Naive thymus-derived CD4-positive, alpha-beta T cell (primary cell): Measurements from ENCODE around the gene COA7. TPM values are rescaled to one million over a fixed set of nuclear protein-coding genes. Genes with fewer than 3 reads are reported as not detected.

Source experiments
- ATAC-seq: fragments of 150-1000 bp; cut with Tn5 transposase; 2 replicates; pipeline ENCODE4 v1.10.0; 2021; ENCODE audit warnings: mild to moderate bottlenecking, moderate library complexity
- CTCF ChIA-PET: fragments of 350-600 bp; sonication (Branson Sonifier 250); formaldehyde crosslinking; loops from one replicate; lab custom pipeline; 2021; ENCODE audit warnings: antibody characterized with exemption; lab: Charles Lee
- POLR2A ChIA-PET: fragments of 350-600 bp; sonication (Branson Sonifier 250); formaldehyde crosslinking; loops from one replicate; lab custom pipeline; 2021; ENCODE audit warnings: antibody characterized with exemption, inconsistent platforms; lab: Charles Lee
- DNase-seq, 9 donors: peaks; one replicate each; pipeline versions ENCODE4 v3.0.0 to v3.0.0-alpha.2; 2020 to 2022; ENCODE audit warnings: mixed read lengths in 1 of 9
- H3K27ac ChIP-seq: one replicate; pipeline ENCODE4 v1.7.0; 2013; ENCODE audit warnings: mild to moderate bottlenecking, low read depth, low read length, moderate library complexity
- H3K27me3 ChIP-seq, 2 donors: one replicate each; pipeline ENCODE4 v1.7.0; 2013; ENCODE audit warnings: low read length in 2 of 2, mild to moderate bottlenecking in 2 of 2, moderate library complexity in 2 of 2; ENCODE audit not compliant: control insufficient read depth in 2 of 2, insufficient read depth in 2 of 2
- H3K36me3 ChIP-seq, 3 experiments: 1 replicate in 2 of 3; 2 replicates in 1 of 3; pipeline ENCODE4 v1.7.0; 2013; ENCODE audit warnings: low read length in 3 of 3, mild to moderate bottlenecking in 3 of 3, moderate library complexity in 1 of 3; ENCODE audit not compliant: insufficient read depth in 3 of 3, control insufficient read depth in 2 of 3
- H3K4me1 ChIP-seq, 2 donors: one replicate each; pipeline ENCODE4 v1.7.0; 2013; ENCODE audit warnings: low read length in 2 of 2, mild to moderate bottlenecking in 2 of 2, moderate library complexity in 1 of 2; ENCODE audit not compliant: control insufficient read depth in 2 of 2, insufficient read depth in 2 of 2
- H3K4me3 ChIP-seq: 2 replicates; pipeline ENCODE4 v1.7.0; 2013; ENCODE audit warnings: mild to moderate bottlenecking, low read length
- H3K9me3 ChIP-seq, 3 experiments: 1 replicate in 2 of 3; 2 replicates in 1 of 3; pipeline ENCODE4 v1.7.0; 2013; ENCODE audit warnings: low read length in 3 of 3; ENCODE audit not compliant: control insufficient read depth in 2 of 3
- H3K27ac Mint-ChIP-seq, 9 donors: one replicate each; pipeline ENCODE4 v1.8.0; 2020 to 2022; ENCODE audit warnings: mixed read lengths in 9 of 9, mild to moderate bottlenecking in 8 of 9, moderate library complexity in 5 of 9, inconsistent platforms in 2 of 9
- H3K27me3 Mint-ChIP-seq, 5 donors: one replicate each; pipeline ENCODE4 v1.8.0; 2021 to 2022; ENCODE audit warnings: mixed read lengths in 5 of 5, mild to moderate bottlenecking in 1 of 5
- H3K36me3 Mint-ChIP-seq, 5 donors: one replicate each; pipeline ENCODE4 v1.8.0; 2020 to 2022; ENCODE audit warnings: mixed read lengths in 5 of 5, mild to moderate bottlenecking in 3 of 5, inconsistent platforms in 1 of 5
- H3K4me1 Mint-ChIP-seq, 7 donors: one replicate each; pipeline ENCODE4 v1.8.0; 2020 to 2022; ENCODE audit warnings: mixed read lengths in 7 of 7, mild to moderate bottlenecking in 3 of 7, inconsistent platforms in 1 of 7
- H3K4me3 Mint-ChIP-seq, 10 donors: one replicate each; pipeline ENCODE4 v1.8.0; 2020 to 2022; ENCODE audit warnings: mild to moderate bottlenecking in 10 of 10, mixed read lengths in 10 of 10, moderate library complexity in 6 of 10, inconsistent platforms in 2 of 10
- H3K9me3 Mint-ChIP-seq, 11 donors: one replicate each; pipeline ENCODE4 v1.8.0; 2020 to 2022; ENCODE audit warnings: mixed read lengths in 11 of 11, mild to moderate bottlenecking in 4 of 11, inconsistent platforms in 1 of 11, moderate library complexity in 1 of 11
- intact Hi-C, 2 donors: fragments of 100-400 bp; cut with micrococcal nuclease; formaldehyde crosslinking; loops; one replicate each; pipeline ENCODE4 v1.15.1; 2023
- polyA plus RNA-seq, 2 donors: library from polyadenylated mRNA; unstranded; fragments of 300-500 nt; fragmentation: Illumina TruSeq; gene quantifications; one replicate each; pipeline ENCODE4 v1.2.3, GENCODE V29; 2021
- total RNA-seq, 6 experiments: library from RNA in 5 of 6; stranded (reverse) in 5 of 6; gene quantifications; 1 replicate in 5 of 6; 2 replicates in 1 of 6; pipeline ENCODE4 v1.2.3 and lab custom pipeline; 2021 to 2026

The COA7 gene
- total and polyA plus RNA-seq, 7 experiments from 2014 or later: 1.4 to 14.4 (median 3.0) TPM

DNA sequence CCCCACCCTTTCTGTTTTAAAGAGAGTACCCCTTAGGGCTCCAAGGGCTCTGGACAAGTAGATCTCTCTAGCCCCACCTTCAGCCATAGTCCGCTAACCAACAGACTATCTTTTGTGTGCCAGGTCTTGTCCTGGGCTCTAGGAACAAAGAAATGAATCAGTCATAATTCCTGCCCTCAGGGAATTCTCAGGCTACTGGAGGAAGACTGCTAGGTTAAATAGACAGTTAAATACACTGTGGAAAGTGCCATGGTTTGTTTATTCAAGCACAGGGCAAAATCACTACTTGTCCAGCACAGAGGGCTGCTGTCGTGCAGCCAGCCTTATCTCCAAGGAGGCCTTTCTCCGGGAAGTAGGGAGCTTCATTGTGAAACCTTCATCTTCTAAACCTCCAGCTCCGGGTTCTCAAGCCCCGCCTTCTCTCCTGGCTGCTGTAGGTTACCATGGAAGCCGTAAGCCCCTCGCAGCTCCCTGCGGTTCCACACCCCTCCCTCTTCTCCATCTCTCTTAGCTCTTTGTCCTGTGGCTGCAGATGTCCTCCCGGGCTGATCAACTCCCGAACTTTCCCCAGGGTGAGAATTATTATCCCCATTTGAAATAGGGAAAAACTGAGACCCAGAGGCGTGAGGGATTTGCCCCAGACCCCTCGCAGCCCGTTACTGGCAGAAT, 35.4 kb downstream of the COA7 start:
- H3K36me3 Mint-ChIP-seq: peaks cover 0 to 41% (median 7%) of the 10 kb centered on the region in 5 donors
- Histone ChIP-seq H3K36me3 (peaks cover 0 to 30% (median 5%) of the 10 kb centered on the region in 3 experiments), H3K4me3 (no peak overlapping the region), H3K27ac (no peak overlapping the region), H3K4me1 (no peaks in the 10 kb centered on the region), H3K27me3 (no peaks in the 10 kb centered on the region), H3K9me3 (no peaks in the 10 kb centered on the region)
- H3K4me1 Mint-ChIP-seq: peaks cover 0 to 33% (median 12%) of the 10 kb centered on the region in 7 donors
- DNase-seq: no peak
- no peak overlapping the region for H3K4me3 Mint-ChIP-seq
- no peak for ATAC-seq
- no peaks in the 10 kb centered on the region for H3K27me3 Mint-ChIP-seq
- peak overlapping the region in 7 of 9 donors; percentile 38 to 86 (median 76) for H3K27ac Mint-ChIP-seq
- H3K9me3 Mint-ChIP-seq: no peaks in the 10 kb centered on the region
- intact Hi-C loops: no loop called here
- CTCF ChIA-PET: no interaction called here
- POLR2A ChIA-PET: interaction anchor here (0.7 to 1.9 kb wide), 3 partner anchors 16 to 59 kb away, joined by 3 to 5 read pairs (median 3); no protein-coding TSS in a partner anchor

DNA sequence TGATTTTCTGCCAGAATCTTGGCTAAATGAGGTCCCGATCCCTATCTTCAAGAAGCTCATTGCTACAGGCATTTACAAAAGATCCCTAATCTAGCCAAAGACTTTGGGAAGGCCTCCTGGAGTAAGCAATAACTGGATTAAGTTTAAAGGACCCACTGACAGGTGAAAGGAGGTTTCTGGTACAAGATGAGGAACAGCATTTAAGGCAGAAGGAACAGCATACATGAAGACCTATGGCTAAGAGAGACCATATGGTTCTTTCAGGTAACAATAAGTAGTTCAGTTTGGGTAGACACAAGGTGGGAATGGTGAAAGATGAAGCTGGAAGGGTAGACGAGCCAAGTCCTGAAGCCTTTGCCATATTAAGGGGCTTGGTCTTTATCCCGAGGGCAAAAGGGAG, 37.3 kb downstream of the COA7 start:
- DNase-seq (no peak), ATAC-seq (no peak)
- CTCF ChIA-PET: no interaction called here
- POLR2A ChIA-PET: interaction anchor here (0.8 to 1.1 kb wide), 3 partner anchors 12 to 59 kb away, joined by 3 read pairs; partner anchors contain the start of genes GPX7 and SHISAL2A
- Histone ChIP-seq H3K36me3 (peaks cover 0 to 35% (median 0%) of the 10 kb centered on the region in 3 experiments), H3K27me3 (no peaks in the 10 kb centered on the region), H3K4me3 (no peak overlapping the region), H3K27ac (no peak overlapping the region), H3K4me1 (no peaks in the 10 kb centered on the region), H3K9me3 (no peaks in the 10 kb centered on the region)
- Mint-ChIP-seq H3K36me3 (peaks cover 0 to 51% (median 7%) of the 10 kb centered on the region in 5 donors), H3K4me3 (no peak overlapping the region), H3K27ac (peak overlapping the region in 6 of 9 donors; percentile 15 to 80 (median 36)), H3K4me1 (peaks cover 0 to 34% (median 15%) of the 10 kb centered on the region in 7 donors), H3K27me3 (no peaks in the 10 kb centered on the region), H3K9me3 (no peaks in the 10 kb centered on the region)
- intact Hi-C loops: no loop called here

GRCh38 chr1:52659851-52660596, 38.1 kb downstream of the COA7 start:
- DNase-seq: no peak
- H3K27me3 Mint-ChIP-seq: no peaks in the 10 kb centered on the region
- no peak for ATAC-seq
- no peaks in the 10 kb centered on the region for H3K9me3 ChIP-seq
- H3K4me3 ChIP-seq: no peak overlapping the region
- CTCF ChIA-PET: no interaction called here
- H3K27me3 ChIP-seq: no peaks in the 10 kb centered on the region
- peaks cover 0 to 30% (median 17%) of the 10 kb centered on the region in 7 donors for H3K4me1 Mint-ChIP-seq
- H3K27ac ChIP-seq: no peak overlapping the region
- H3K4me1 ChIP-seq: no peaks in the 10 kb centered on the region
- H3K9me3 Mint-ChIP-seq: no peaks in the 10 kb centered on the region
- peak overlapping the region; percentile 43 to 88 (median 64) for H3K27ac Mint-ChIP-seq
- H3K4me3 Mint-ChIP-seq: peak overlapping the region in 1 of 10 donors; percentile 29
- intact Hi-C loops: loop anchor here in 1 of 2 donors (1.0 kb wide), 1 partner anchor 23 kb away; no protein-coding TSS in a partner anchor
- H3K36me3 ChIP-seq: peaks cover 0 to 35% (median 0%) of the 10 kb centered on the region in 3 experiments
- POLR2A ChIA-PET: interaction anchor here (0.8 to 1.4 kb wide), 3 partner anchors 22 to 58 kb away, joined by 3 to 4 read pairs (median 3); partner anchors contain the start of genes GPX7 and SHISAL2A
- H3K36me3 Mint-ChIP-seq: peaks cover 0 to 54% (median 12%) of the 10 kb centered on the region in 5 donors

- Histone ChIP-seq H3K4me3 (no peak overlapping the region), H3K9me3 (no peaks in the 10 kb centered on the region), H3K27ac (no peak overlapping the region), H3K4me1 (no peaks in the 10 kb centered on the region), H3K27me3 (no peaks in the 10 kb centered on the region), H3K36me3 (peaks cover 0 to 35% (median 0%) of the 10 kb centered on the region in 3 experiments)
- CTCF ChIA-PET: no interaction called here
- intact Hi-C loops: loop anchor here in 1 of 2 donors (1.0 kb wide), 1 partner anchor 22 kb away; no protein-coding TSS in a partner anchor
- H3K27me3 Mint-ChIP-seq: no peaks in the 10 kb centered on the region
- no peak overlapping the region for H3K4me3 Mint-ChIP-seq
- peak overlapping the region; percentile 43 to 88 (median 64) for H3K27ac Mint-ChIP-seq
- ATAC-seq: no peak
- H3K36me3 Mint-ChIP-seq: peaks cover 3 to 57% (median 15%) of the 10 kb centered on the region in 5 donors
- peaks cover 0 to 30% (median 18%) of the 10 kb centered on the region in 7 donors for H3K4me1 Mint-ChIP-seq
- peak in 1 of 9 donors; percentile 43 for DNase-seq
- POLR2A ChIA-PET: interaction anchor here (1.4 kb wide), 2 partner anchors 22 to 26 kb away, joined by 3 to 4 read pairs; partner anchors contain the start of gene SHISAL2A
- no peaks in the 10 kb centered on the region for H3K9me3 Mint-ChIP-seq
These were observed 38.8 kb downstream of the COA7 start for GRCh38 chr1:52659356-52659755.

GRCh38 chr1:52658795-52659194, 39.4 kb downstream of the COA7 start:
- no peaks in the 10 kb centered on the region for H3K9me3 ChIP-seq
- Mint-ChIP-seq H3K4me1 (peaks cover 0 to 34% (median 21%) of the 10 kb centered on the region in 7 donors), H3K27me3 (no peaks in the 10 kb centered on the region), H3K9me3 (no peaks in the 10 kb centered on the region), H3K4me3 (no peak overlapping the region), H3K27ac (peak overlapping the region in 7 of 9 donors; percentile 53 to 90 (median 66)), H3K36me3 (peaks cover 4 to 62% (median 19%) of the 10 kb centered on the region in 5 donors)
- intact Hi-C loops: loop anchor here in 1 of 2 donors (1.0 kb wide), 1 partner anchor 21 kb away; no protein-coding TSS in a partner anchor
- no peak for ATAC-seq
- H3K4me1 ChIP-seq: no peaks in the 10 kb centered on the region
- CTCF ChIA-PET: no interaction called here
- POLR2A ChIA-PET: interaction anchor here (0.7 to 1.4 kb wide), 3 partner anchors 21 to 27 kb away, joined by 3 to 4 read pairs (median 3); partner anchors contain the start of gene SHISAL2A
- H3K27me3 ChIP-seq: no peaks in the 10 kb centered on the region
- no peak overlapping the region for H3K4me3 ChIP-seq
- peaks cover 0 to 35% (median 0%) of the 10 kb centered on the region in 3 experiments for H3K36me3 ChIP-seq
- no peak overlapping the region for H3K27ac ChIP-seq
- no peak for DNase-seq

DNA sequence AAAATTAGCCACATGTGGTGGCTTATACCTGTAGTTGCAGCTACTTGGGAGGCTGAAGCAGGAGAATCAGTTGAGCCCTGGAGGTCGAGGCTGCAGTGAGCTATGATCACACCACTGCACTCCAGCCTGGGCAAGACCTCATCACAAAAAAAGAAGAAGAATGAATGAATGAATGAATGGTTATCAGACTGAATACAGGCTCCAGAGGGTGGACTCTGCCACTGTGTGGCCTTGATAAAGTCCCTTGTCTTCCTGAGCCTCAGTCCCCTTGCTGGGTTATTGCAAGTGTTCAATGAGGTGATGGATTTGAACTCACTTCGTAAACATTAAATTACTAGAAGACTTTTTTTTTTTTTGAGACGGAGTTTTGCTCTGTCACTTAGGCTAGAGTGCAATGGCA, 40.4 kb downstream of the COA7 start:
- ChIA-PET CTCF (interaction anchor here (0.5 kb wide), 1 partner anchor 517 kb away, joined by 3 read pairs; no protein-coding TSS in a partner anchor), POLR2A (interaction anchor here (0.8 to 1.7 kb wide), 3 partner anchors 9 to 24 kb away, joined by 3 to 5 read pairs (median 3); partner anchors contain the start of gene SHISAL2A)
- Histone ChIP-seq H3K9me3 (no peaks in the 10 kb centered on the region), H3K36me3 (peaks cover 0 to 35% (median 0%) of the 10 kb centered on the region in 3 experiments), H3K27me3 (no peaks in the 10 kb centered on the region), H3K4me1 (no peaks in the 10 kb centered on the region), H3K4me3 (no peak overlapping the region), H3K27ac (no peak overlapping the region)
- DNase-seq (no peak), ATAC-seq (no peak)
- no peaks in the 10 kb centered on the region for H3K27me3 Mint-ChIP-seq
- peaks cover 4 to 63% (median 25%) of the 10 kb centered on the region in 5 donors for H3K36me3 Mint-ChIP-seq
- peaks cover 0 to 32% (median 19%) of the 10 kb centered on the region in 7 donors for H3K4me1 Mint-ChIP-seq
- H3K9me3 Mint-ChIP-seq: no peaks in the 10 kb centered on the region
- intact Hi-C loops: no loop called here
- peak overlapping the region in 6 of 9 donors; percentile 21 to 95 (median 68) for H3K27ac Mint-ChIP-seq
- H3K4me3 Mint-ChIP-seq: no peak overlapping the region
